NCI-H2196 treated with DMSO at 0.1 percent for 48 hours (cell line): ENCODE results near the gene LATS2.
"Not testable (repeated sequence)": the region's sequence is repeated elsewhere in the genome, so short reads cannot be mapped to it uniquely, and the experiment has no call there.

Experiments
- DNase-seq: peaks from one replicate; lab custom pipeline; 2025; ENCODE audit not compliant: unreplicated experiment; lab: John Stamatoyannopoulos, UW

The LATS2 gene

GRCh38 chr13:20968745-20969144 lies 92.6 kb downstream of the LATS2 start:
- no peak for DNase-seq

- DNase-seq, result no peak
Measured at GRCh38 chr13:20967340-20967739, 94.0 kb downstream of the LATS2 start.

GRCh38 chr13:20964904-20965303 lies 96.5 kb downstream of the LATS2 start:
- DNase-seq, result no peak

GRCh38 chr13:20961663-20962062 lies 99.7 kb downstream of the LATS2 start:
- not testable (repeated sequence) for DNase-seq

GRCh38 chr13:20960663-20961309 lies 100.6 kb downstream of the LATS2 start:
- no peak for DNase-seq

- not testable (repeated sequence) for DNase-seq
Measured at GRCh38 chr13:20957049-20957620, 104.3 kb downstream of the LATS2 start.

- DNase-seq, result no peak
Measured at GRCh38 chr13:20955496-20955895, 105.9 kb downstream of the LATS2 start.

- no peak for DNase-seq
Measured at GRCh38 chr13:20953245-20953931, 108.0 kb downstream of the LATS2 start.

- DNase-seq, result no peak
Measured at GRCh38 chr13:20952838-20953237, 108.5 kb downstream of the LATS2 start.

GRCh38 chr13:20948001-20948400 lies 113.4 kb downstream of the LATS2 start:
- DNase-seq, result not testable (repeated sequence)

- no peak for DNase-seq
Measured at GRCh38 chr13:20945952-20946383, 115.4 kb downstream of the LATS2 start.

- DNase-seq, result no peak
Measured at GRCh38 chr13:20942938-20943559, 118.3 kb downstream of the LATS2 start.

GRCh38 chr13:20940511-20940910 lies 120.9 kb downstream of the LATS2 start:
- DNase-seq, result not testable (repeated sequence)

- no peak for DNase-seq
Measured at GRCh38 chr13:20940083-20940482, 121.3 kb downstream of the LATS2 start.

- DNase-seq, result no peak
Measured at GRCh38 chr13:20939662-20940061, 121.7 kb downstream of the LATS2 start.

- no peak for DNase-seq
Measured at GRCh38 chr13:20938302-20938701, 123.1 kb downstream of the LATS2 start.

- DNase-seq, result no peak
Measured at GRCh38 chr13:20927596-20928257, 133.7 kb downstream of the LATS2 start.

GRCh38 chr13:20925395-20925790 lies 136.0 kb downstream of the LATS2 start:
- not testable (repeated sequence) for DNase-seq

- no peak for DNase-seq
Measured at GRCh38 chr13:20924758-20925394, 136.5 kb downstream of the LATS2 start.

GRCh38 chr13:20923272-20923671 lies 138.1 kb downstream of the LATS2 start:
- no peak for DNase-seq
